HG02870 (cell line): ENCODE measurements around the gene TOPAZ1.

ENCODE experiments used
- ATAC-seq: cut with Tn5 transposase; IDR thresholded peaks from one replicate; pipeline ENCODE4 v1.9.1; 2021; ENCODE audit warnings: mild to moderate bottlenecking, moderate library complexity; ENCODE audit not compliant: unreplicated experiment

The TOPAZ1 gene

DNA sequence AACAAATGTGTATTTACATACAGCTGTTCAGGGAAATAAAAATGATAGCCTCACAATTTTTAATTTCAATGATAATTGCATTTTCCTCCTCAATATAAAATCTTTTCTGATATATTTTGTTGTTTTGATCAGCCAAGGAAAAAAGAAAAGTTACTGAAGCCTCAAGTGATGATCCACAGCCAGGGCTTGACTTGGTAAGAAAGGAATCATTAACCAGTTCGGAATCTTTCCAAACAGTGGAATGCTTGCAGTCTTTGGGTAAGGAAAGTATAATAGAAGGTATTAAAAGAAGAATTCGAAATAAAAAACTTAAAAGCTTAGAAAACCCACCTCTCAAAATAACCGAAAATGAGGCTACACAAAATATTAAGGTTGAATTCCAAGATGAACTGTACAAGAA lies 1.0 kb downstream of the TOPAZ1 start:
- ATAC-seq: no peak

DNA sequence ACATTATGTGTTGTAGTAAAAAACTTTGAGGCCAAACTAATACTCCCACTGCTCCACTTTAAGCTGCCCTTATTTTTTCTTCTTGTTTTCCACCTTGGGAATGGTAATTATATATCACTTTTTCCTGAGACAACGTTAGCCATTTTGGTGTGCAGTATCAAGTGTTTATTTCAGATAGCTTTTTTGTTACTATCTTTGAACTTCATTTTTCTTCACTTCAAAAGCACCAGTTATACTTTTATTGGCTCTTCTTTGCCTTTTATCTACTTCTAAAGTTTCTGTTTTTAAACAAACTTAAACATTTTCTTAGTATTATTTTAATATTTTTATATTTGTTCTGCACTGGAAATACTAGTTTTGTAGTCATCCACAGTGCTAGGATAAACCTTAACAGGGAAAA lies 6.5 kb downstream of the TOPAZ1 start:
- no peak for ATAC-seq

GRCh38 chr3:44252332-44252959 lies 10.8 kb downstream of the TOPAZ1 start:
- ATAC-seq: no peak

GRCh38 chr3:44259404-44259803 lies 17.7 kb downstream of the TOPAZ1 start:
- ATAC-seq: no peak

GRCh38 chr3:44264146-44264545 lies 22.5 kb downstream of the TOPAZ1 start:
- ATAC-seq: no peak

DNA sequence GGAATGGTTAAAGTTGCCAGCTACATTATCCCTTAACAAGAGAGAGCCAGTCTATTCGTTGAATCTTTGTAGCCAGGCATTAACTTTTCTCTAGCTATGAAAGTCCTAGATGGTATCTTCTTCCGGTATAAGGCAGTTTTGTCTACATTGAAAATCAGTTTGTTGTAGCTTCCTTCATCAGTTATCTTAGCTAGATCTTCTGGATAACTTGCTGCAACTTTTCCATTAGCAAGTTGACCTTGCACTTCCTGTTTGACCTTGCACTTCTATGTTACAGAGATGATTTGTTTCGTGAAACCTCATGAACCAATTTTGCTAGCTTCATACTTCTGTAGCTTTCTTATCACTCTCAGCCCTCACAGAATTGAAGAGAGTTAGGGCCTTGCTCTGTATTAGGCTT lies 24.1 kb downstream of the TOPAZ1 start:
- no peak for ATAC-seq

DNA sequence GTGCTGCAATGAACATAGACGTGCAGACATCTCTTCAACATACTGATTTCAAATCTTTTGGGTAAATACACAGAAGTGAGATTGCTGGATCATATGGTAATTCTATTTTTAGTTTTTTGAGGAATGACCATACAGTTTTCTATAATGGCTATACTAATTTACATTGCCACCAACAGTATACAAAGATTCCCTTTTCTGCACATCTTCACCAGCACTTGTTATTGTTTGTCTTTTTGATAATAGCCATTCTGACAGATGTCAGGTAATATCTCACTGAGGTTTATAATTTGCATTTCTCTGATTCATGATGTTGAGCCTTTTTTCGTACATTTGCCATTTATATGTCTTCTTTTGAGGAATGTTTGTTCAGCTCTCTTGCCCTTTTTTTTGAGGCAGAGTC lies 30.5 kb downstream of the TOPAZ1 start:
- no peak for ATAC-seq

DNA sequence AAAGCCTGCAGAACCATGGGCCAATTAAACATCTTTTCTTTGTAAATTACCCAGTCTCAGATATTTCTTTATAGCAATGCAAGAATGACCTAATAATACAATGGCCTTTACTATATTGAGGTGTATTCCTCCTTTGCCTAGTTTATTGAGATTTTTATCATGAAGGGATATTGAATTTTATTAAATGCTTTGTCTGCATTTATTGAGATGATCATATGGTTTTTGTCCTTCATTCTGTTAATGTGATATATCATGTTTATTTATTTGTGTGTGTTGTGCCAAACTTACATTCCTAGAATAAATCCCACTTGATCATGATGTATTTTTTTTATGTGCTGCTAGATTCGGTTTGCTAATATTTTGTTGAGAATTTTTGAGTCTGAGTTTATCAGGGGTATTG lies 36.2 kb downstream of the TOPAZ1 start:
- ATAC-seq: no peak

DNA sequence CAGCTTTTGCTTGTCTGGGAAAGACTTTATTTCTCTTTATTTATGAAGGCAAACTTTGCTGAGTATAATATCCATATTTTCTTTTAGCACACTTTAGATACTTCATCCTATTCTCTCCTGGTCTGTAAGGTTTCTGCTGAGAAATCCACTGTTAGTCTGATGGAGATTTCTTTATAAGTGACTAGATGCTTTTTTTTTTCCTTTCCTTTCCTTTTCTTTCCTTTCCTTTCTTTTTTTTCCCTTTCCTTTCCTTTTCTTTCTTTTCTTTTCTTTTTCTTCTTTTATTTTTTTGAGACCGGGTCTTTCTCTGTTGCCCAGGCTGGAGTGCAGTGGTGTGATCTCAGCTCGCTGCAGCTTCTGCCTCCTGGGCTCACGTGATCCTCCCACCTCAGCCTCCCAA lies 38.4 kb downstream of the TOPAZ1 start:
- no peak for ATAC-seq

DNA sequence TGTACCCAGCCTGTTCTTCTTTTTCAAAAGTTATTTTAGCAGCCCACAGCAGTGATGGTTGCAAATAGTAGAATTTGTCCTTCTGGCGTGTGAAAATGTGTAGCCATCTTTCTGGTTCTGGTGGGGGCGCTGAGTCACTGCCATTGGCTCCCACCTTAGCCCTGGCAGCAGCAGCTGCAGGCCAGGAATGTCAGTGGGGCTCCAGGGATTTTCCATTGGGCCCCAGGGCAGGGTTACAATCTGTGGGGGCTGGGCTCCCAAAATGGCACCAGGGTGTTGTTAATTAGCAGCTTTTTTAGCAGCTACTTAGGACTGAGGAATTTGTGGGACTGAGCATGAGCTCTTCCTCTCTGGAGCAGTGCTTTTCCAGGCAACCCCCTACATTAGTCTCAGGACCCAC lies 38.9 kb downstream of the TOPAZ1 start:
- no peak for ATAC-seq

DNA sequence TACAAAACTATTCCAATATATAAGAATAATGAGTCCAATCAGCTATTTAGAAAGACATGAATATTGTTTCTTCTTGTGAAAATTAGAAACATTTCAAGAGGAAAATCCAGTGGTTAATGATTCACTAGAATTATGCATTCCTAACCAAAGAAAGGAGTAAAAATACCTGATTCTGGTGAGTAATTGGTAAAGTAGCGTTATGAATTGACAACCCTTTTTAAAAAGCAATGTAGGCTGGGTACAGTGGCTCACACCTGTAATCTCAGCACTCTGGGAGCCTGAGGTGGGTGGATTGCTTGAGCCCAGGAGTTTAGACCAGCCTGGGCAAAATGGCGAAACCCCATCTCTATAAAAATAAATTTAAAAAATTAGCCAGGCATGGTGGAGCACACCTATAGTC lies 43.3 kb downstream of the TOPAZ1 start:
- no peak for ATAC-seq

DNA sequence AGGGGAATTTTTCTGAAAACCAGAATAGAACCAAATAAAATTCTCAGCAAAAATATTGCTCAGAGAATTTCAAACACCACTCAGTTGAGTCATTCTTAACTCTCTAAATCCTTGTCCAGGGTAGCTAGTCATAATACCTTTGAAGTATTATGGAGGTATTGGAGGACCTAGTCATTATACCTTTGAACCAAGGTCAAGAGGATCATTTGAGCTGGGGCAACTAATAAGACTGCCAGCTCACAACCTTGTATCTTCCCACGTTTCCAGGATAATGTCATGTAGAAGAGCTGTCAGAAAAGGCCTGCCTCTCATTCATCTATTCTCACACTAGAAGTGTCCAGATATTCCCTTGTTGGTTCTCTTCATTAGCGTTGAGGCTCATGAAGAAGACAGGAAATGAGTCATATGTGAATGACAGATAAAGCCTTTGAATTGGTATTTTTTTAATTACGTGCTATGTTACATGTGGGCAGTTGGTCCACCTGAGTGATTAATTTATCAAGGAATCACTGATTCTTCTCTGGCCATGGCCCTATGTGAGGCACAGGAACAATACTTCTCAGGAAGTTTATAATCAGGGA lies 48.3 kb downstream of the TOPAZ1 start:
- ATAC-seq: no peak

GRCh38 chr3:44292276-44292675 lies 50.6 kb downstream of the TOPAZ1 start:
- ATAC-seq: no peak

DNA sequence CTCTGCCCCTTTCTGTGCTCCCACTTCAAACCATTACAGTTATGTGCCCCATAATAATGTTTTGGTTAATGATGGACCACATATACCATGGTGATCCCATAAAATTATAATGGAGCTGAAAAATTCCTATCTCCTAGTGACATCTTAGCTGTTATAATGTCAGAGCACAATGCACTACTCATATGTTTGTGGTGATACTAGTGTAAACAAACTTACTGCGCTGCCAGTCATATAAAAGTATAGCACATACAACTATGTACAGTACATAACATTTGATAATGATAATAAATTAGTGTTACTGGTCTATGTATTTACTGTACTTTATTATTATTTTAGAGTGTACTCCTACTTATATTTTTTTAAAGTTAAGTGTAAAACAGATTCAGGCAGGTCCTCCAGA lies 51.3 kb downstream of the TOPAZ1 start:
- ATAC-seq: no peak

DNA sequence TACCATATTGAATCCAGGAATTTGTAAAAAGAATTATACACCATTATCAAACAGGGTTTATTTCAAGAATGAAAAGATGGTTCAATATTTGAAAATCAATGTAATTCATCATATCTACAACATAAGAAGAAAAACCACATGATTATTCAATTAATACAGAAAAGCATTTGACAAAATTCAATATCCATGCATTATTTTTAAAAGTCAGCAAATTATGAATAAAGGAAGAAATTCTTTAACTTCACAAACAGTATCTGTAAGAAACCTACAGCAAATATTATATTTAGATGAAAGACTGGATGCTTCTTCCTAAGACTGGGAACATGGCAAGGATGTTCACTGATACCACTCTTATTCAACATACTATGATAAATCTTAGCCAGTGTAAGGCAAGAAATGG lies 55.6 kb downstream of the TOPAZ1 start:
- no peak for ATAC-seq

DNA sequence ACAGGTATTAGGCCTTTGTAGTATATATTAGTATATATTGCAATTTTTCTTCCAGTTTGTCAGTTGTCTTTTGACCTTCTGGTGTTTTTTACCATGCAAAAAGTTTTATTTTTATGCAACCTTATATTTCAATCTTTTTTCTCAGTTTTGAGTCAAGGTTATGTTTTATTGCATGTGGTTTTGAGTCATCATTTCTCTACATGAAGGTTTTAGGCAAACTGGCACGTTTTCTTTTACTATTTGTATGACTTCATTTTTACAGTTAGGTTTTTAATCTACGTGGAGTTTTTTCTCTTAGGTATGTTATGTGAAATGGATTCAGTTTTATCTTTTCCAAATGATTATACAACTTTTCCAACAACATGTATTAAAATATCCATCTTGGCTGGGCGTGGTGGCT lies 60.1 kb downstream of the TOPAZ1 start:
- ATAC-seq: no peak

DNA sequence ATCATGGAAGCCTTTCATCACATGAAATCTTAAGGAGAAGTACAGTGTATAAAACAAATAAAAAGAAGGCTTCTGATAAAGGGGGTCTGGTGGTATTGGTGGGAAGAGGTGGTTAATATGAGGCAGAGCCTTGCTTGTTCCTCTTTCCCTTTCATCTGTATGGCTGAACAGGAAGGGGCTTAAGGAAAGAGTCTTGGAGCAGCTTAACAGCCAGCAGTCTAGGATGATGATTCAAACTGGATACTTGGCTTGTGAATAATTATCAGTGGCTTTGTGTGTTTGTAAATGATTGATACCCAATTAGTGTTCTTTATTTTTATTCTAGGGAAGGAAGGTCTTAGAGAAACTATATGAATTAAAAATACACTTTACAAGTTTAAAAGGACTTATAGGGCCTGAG lies 67.8 kb downstream of the TOPAZ1 start:
- no peak for ATAC-seq

- ATAC-seq: no peak
Measured at GRCh38 chr3:44318891-44319311, 77.2 kb downstream of the TOPAZ1 start.

GRCh38 chr3:44321335-44321734 lies 79.6 kb downstream of the TOPAZ1 start:
- no peak for ATAC-seq

DNA sequence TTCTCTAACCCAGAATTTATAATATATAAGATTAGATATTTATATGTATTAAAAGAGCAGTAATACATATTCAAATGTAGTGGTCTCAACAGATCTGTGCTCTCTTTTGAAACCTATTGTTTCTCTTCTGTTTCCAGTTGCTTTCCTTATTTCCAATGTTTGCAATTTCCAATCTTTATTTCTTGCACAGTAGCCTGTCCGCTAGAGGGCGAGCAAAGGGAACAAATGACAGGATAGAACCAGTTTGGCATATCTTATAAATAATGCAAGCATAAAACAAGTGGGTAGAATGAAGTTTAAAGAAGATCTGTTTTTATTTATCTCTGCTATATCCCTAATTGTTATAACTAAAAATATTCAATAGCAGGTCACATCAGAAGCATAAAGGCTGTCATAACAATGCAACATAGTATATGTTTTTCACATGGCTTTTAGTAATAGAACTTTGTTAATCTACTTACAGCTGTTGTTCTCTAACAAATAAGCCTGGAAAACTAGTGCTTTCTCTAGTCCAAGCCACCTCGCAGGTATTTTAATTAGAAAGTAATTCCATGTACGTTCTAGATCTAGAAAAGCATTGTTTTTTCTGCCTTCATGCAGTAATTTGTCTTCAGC lies 81.8 kb downstream of the TOPAZ1 start:
- no peak for ATAC-seq

DNA sequence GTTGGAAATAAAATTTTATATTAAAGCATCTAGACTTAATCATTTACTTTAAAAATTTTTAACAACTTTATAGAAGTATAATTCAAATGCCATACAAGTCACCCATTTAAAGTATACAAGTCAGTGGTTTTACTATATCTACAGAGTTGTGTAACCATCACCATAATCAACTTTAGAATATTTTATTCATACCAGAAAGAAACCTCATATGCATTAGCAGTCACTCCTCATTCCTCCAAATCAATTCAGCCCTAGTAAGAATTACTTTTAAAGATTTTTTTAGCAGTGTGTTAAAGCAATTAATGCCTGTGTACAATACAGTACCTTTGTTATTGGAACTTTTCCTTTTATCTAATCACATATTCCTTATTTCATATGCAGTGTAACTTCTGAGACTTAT lies 82.9 kb downstream of the TOPAZ1 start:
- no peak for ATAC-seq

DNA sequence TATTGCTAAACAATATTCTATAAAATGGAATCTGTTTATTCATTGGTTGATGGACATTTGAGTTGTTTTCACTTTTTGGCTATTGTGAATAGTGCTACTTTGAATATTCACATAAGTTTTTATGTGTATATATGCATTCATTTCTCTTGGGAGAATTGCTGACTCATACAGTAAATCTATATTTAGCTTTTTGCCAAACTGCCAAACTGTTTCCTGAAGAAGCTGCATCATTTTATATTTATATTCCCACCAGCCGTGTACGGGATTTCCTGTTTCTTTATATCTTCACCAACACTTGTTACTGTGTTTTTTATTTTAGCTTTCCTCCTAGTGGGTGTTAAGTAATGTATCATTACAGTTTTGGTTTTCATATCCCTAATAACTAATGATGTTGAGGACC lies 84.3 kb downstream of the TOPAZ1 start:
- ATAC-seq: no peak

DNA sequence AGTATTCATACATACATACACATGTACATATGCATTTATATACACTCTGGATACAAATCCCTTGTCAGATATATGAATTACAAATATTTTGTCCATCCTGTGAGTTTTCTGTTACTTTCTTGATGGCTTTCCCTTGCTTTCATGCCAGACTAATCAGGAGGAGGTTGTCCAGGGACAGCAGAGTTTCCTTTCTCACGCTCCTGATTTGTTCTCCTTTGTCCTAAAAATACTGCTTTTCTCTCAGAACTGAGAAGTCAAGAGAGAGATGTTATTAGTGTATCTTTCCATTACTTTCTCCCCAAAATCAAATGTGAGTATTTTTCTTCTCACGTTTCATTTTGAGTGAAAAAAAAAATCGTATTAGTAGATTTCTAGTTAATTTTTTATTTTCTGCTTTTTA lies 84.8 kb downstream of the TOPAZ1 start:
- ATAC-seq: no peak
